Epithelial cell of proximal tubule (primary cell): ENCODE results near the gene LUC7L. TPM values are rescaled to one million over a fixed set of nuclear protein-coding genes. Genes with fewer than 3 reads are reported as not detected.

Source experiments
- DNase-seq: peaks from one replicate; pipeline ENCODE4 v3.0.0-alpha.2; 2011; ENCODE audit warnings: low read depth
- H3K4me3 ChIP-seq: 2 replicates; pipeline ENCODE4 v1.5.1; 2011; ENCODE audit warnings: low read depth, mild to moderate bottlenecking, low read length
- CTCF ChIP-seq: conservative IDR thresholded peaks from 2 replicates; pipeline ENCODE4 v1.5.1; 2012; ENCODE audit warnings: low read depth, mild to moderate bottlenecking, low read length
- total RNA-seq: library from RNA; depleted of rRNA; stranded (reverse); fragments of >200 nt; gene quantifications from 2 replicates; pipeline ENCODE4 v1.2.3, GENCODE V29; 2015

Gene LUC7L
- total RNA-seq, 1 donor from 2014 or later: 77.6 TPM

GRCh38 chr16:253833-254232 is 24.6 kb upstream of the LUC7L start:
- TF ChIP-seq CTCF: no peak
- no peak overlapping the region for H3K4me3 ChIP-seq
- DNase-seq: no peak

GRCh38 chr16:252366-253337 is 23.4 kb upstream of the LUC7L start:
- DNase-seq: no peak
- H3K4me3 ChIP-seq: no peak overlapping the region
- no peak for TF ChIP-seq CTCF

GRCh38 chr16:249431-249830 is 20.2 kb upstream of the LUC7L start:
- DNase-seq: no peak
- H3K4me3 ChIP-seq: no peak overlapping the region
- TF ChIP-seq CTCF: no peak

- no peak overlapping the region for H3K4me3 ChIP-seq
- no peak for TF ChIP-seq CTCF
- DNase-seq: no peak
Measured at GRCh38 chr16:247027-247426, 17.8 kb upstream of the LUC7L start.

- H3K4me3 ChIP-seq: no peak overlapping the region
- DNase-seq: no peak
- no peak for TF ChIP-seq CTCF
Measured at GRCh38 chr16:245105-245504, 15.9 kb upstream of the LUC7L start.

- no peak for TF ChIP-seq CTCF
- no peak for DNase-seq
- no peak overlapping the region for H3K4me3 ChIP-seq
Measured at GRCh38 chr16:243348-243747, 14.1 kb upstream of the LUC7L start.

GRCh38 chr16:242281-242680 is 13.0 kb upstream of the LUC7L start:
- H3K4me3 ChIP-seq: no peak overlapping the region
- no peak for TF ChIP-seq CTCF
- no peak for DNase-seq
